Measurements from ENCODE around the gene RAB5B. TPM values are rescaled to one million over a fixed set of nuclear protein-coding genes. Genes with fewer than 3 reads are reported as not detected.

RAB5B gene
- total and polyA plus RNA-seq, 5 donors from 2014 or later: 60.8 to 73.4 (median 67.4) TPM

DNA sequence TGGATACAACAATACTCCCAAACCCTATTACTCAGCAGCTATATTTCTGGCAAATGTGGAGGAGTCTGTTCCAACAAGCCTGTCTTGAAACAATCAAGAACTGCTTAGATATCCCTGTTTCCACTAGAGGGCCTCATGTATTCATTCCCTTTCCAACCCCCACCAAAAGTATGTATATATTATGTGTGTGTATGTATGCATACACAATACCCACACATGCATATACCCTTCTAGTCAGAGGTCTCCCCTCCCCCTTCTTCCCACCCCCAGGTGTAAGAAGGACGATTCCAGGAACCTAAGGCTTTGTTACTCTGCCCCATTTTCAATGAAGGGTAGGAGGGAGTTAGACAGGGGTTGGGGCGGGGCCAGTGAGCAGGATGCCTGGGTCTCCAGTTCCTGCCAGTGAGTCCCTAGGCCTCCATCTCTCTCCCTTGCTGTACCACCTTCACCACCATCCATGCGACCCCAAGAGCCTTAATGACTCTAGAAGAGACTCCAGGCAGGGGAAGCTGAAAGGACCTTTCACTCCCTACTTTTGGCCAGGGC, 43.0 kb upstream of the RAB5B start, which contains the start of gene DGKA:
Gene DGKA (plus strand): TSS at position 392 of the 546 bp plus-strand sequence. CDS start 5,342 bp downstream, outside the sequence.
- H3K9me3 ChIP-seq (ENCODE audit: control insufficient read depth in 2 of 2, low read length in 2 of 2): no peaks in the 10 kb centered on the region
- DNase-seq (peak; percentile 59 to 99 (median 77)), ATAC-seq (ENCODE audit: low read depth in 2 of 2) (peak; percentile 33 to 37)
- peak within 1 kb of the TSS; percentile 99 for H3K4me3 ChIP-seq (ENCODE audit: low read depth, low read length)
- peaks cover 28% of the 10 kb centered on the region for H3K27me3 Mint-ChIP-seq
- peak within 1 kb of the TSS; percentile 97 to 99 (median 98) for H3K27ac Mint-ChIP-seq
- H3K36me3 ChIP-seq (ENCODE audit: control insufficient read depth, insufficient read depth, low read length): peaks cover 6% of the 10 kb centered on the region
- peaks cover 0 to 4% (median 0%) of the 10 kb centered on the region in 7 donors for H3K9me3 Mint-ChIP-seq
- H3K4me1 Mint-ChIP-seq: peaks cover 11 to 63% (median 44%) of the 10 kb centered on the region in 4 donors
- H3K4me3 Mint-ChIP-seq: peak within 1 kb of the TSS; percentile 90 to 100 (median 98)
- H3K27ac ChIP-seq (ENCODE audit: insufficient read depth, low read length, poor library complexity, severe bottlenecking): peak within 1 kb of the TSS; percentile 92
- H3K27me3 ChIP-seq (ENCODE audit: control insufficient read depth, insufficient read depth, low read length): no peaks in the 10 kb centered on the region
- peaks cover 62% of the 10 kb centered on the region for H3K4me1 ChIP-seq (ENCODE audit: control insufficient read depth, insufficient read depth, low read length, poor library complexity, severe bottlenecking)
- peaks cover 38% of the 10 kb centered on the region for H3K36me3 Mint-ChIP-seq

DNA sequence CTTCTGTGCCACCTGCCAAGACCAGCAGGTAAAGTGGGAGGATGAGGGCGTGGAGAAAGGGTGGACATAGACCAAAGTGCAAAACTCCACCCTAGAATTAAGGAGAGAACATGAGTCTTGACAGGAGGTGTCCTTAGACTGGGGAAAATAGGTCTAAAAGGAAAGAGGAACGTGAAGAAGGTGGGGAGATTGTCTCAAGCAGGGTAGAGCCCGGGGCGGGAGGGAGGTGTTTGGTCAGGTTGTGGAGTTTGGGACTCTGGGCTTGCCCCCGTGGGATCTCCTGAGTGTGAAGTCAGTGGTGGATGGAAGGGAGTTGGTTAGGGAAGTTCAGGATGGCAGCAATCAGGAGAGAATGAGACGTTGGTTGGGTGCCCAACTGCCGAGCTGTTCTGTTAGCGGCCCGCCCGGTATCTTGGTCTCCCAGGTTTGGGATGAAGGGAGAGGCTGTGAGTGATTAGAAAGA, 42.5 kb upstream of the RAB5B start:
- Histone ChIP-seq H3K4me3 (ENCODE audit: low read depth, low read length) (peak overlapping the region; percentile 99), H3K4me1 (ENCODE audit: control insufficient read depth, insufficient read depth, low read length, poor library complexity, severe bottlenecking) (peaks cover 62% of the 10 kb centered on the region), H3K27me3 (ENCODE audit: control insufficient read depth, insufficient read depth, low read length) (no peaks in the 10 kb centered on the region), H3K36me3 (ENCODE audit: control insufficient read depth, insufficient read depth, low read length) (peaks cover 8% of the 10 kb centered on the region), H3K9me3 (ENCODE audit: control insufficient read depth in 2 of 2, low read length in 2 of 2) (no peaks in the 10 kb centered on the region), H3K27ac (ENCODE audit: insufficient read depth, low read length, poor library complexity, severe bottlenecking) (peak overlapping the region; percentile 92)
- H3K27ac Mint-ChIP-seq: peak overlapping the region; percentile 97 to 98 (median 98)
- peaks cover 42% of the 10 kb centered on the region for H3K36me3 Mint-ChIP-seq
- peaks cover 9 to 63% (median 43%) of the 10 kb centered on the region in 4 donors for H3K4me1 Mint-ChIP-seq
- ATAC-seq (ENCODE audit: low read depth in 2 of 2) (no peak), DNase-seq (no peak)
- peaks cover 25% of the 10 kb centered on the region for H3K27me3 Mint-ChIP-seq
- H3K4me3 Mint-ChIP-seq: peak overlapping the region; percentile 90 to 100 (median 98)
- peaks cover 0 to 4% (median 0%) of the 10 kb centered on the region in 7 donors for H3K9me3 Mint-ChIP-seq

DNA sequence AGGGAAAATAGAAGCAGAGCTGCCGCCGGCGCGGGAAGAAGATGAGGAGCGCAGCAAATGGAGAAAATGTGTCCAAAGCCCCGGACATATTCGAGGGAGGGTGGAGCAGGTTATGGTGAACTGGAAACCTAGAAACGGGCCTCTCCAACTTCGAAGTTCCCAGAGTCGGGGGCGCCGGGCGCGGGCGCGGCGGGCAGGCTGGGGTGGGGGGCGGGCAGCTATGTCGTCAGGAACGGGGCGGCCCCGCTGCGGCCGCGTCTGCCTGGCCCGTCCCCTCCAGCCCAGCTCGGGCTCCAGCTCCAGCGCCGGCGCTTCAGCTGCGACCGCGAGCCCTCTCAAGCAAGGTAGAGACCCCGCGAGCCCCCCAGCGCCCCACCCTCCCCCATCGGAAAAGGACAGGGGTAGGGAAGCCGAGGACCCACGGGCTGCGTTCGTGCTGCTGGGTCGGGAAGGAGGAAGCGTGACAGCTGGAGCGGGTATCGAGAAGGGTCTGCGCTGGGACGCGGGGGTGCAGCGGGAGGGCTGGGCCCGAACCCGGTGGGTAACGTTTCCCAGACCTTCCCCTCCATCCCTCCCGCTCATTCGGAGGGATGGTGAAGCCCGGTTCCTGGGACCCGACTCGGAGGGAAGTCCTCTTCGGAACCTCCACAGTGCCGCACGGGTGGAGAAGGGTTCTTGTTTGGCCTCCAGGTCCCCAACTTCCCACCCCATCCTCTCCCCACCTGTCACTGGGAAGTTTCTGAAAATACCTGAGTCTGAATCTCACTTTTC, 41.9 kb upstream of the RAB5B start:
- H3K9me3 Mint-ChIP-seq: peaks cover 0 to 4% (median 0%) of the 10 kb centered on the region in 7 donors
- peak; percentile 19 to 55 (median 27) for DNase-seq
- H3K4me1 Mint-ChIP-seq: peaks cover 11 to 65% (median 46%) of the 10 kb centered on the region in 4 donors
- H3K4me1 ChIP-seq (ENCODE audit: control insufficient read depth, insufficient read depth, low read length, poor library complexity, severe bottlenecking): peaks cover 64% of the 10 kb centered on the region
- peak overlapping the region; percentile 97 to 98 (median 98) for H3K27ac Mint-ChIP-seq
- H3K4me3 Mint-ChIP-seq: peak overlapping the region; percentile 90 to 100 (median 98)
- H3K36me3 Mint-ChIP-seq: peaks cover 45% of the 10 kb centered on the region
- peak overlapping the region; percentile 99 for H3K4me3 ChIP-seq (ENCODE audit: low read depth, low read length)
- peak overlapping the region; percentile 92 for H3K27ac ChIP-seq (ENCODE audit: insufficient read depth, low read length, poor library complexity, severe bottlenecking)
- no peaks in the 10 kb centered on the region for H3K9me3 ChIP-seq (ENCODE audit: control insufficient read depth in 2 of 2, low read length in 2 of 2)
- peaks cover 19% of the 10 kb centered on the region for H3K27me3 Mint-ChIP-seq
- H3K36me3 ChIP-seq (ENCODE audit: control insufficient read depth, insufficient read depth, low read length): peaks cover 15% of the 10 kb centered on the region
- no peaks in the 10 kb centered on the region for H3K27me3 ChIP-seq (ENCODE audit: control insufficient read depth, insufficient read depth, low read length)
- no peak for ATAC-seq (ENCODE audit: low read depth in 2 of 2)

DNA sequence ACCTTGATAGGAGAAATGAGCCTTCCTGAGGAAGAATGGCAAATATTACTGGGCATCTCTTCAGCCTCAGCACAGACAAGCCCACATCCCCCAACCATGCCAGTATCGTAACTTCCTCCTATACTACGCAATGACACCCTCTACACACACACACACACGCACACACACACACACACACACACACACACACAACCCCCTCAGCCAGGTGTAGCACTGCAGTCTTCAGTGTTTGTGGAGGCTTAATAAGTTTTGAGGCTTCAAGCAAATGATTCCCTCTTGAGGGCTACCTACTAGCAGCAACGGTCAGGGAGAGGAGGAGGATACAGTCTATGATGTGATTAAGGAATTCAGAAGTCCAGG, 41.3 kb upstream of the RAB5B start:
- Mint-ChIP-seq H3K36me3 (peaks cover 50% of the 10 kb centered on the region), H3K27ac (peak overlapping the region; percentile 96 to 98 (median 97)), H3K4me1 (peaks cover 16 to 67% (median 52%) of the 10 kb centered on the region in 4 donors), H3K4me3 (peak overlapping the region; percentile 90 to 100 (median 98)), H3K27me3 (peaks cover 14% of the 10 kb centered on the region), H3K9me3 (peaks cover 0 to 4% (median 0%) of the 10 kb centered on the region in 7 donors)
- Histone ChIP-seq H3K27ac (ENCODE audit: insufficient read depth, low read length, poor library complexity, severe bottlenecking) (peak overlapping the region; percentile 92), H3K4me3 (ENCODE audit: low read depth, low read length) (peak overlapping the region; percentile 97), H3K27me3 (ENCODE audit: control insufficient read depth, insufficient read depth, low read length) (no peaks in the 10 kb centered on the region), H3K36me3 (ENCODE audit: control insufficient read depth, insufficient read depth, low read length) (peaks cover 20% of the 10 kb centered on the region), H3K9me3 (ENCODE audit: control insufficient read depth in 2 of 2, low read length in 2 of 2) (no peaks in the 10 kb centered on the region), H3K4me1 (ENCODE audit: control insufficient read depth, insufficient read depth, low read length, poor library complexity, severe bottlenecking) (peaks cover 70% of the 10 kb centered on the region)
- peak in 1 of 2 donors; percentile 9 for ATAC-seq (ENCODE audit: low read depth in 2 of 2)
- DNase-seq: peak in 2 of 3 donors; percentile 62 to 79

DNA sequence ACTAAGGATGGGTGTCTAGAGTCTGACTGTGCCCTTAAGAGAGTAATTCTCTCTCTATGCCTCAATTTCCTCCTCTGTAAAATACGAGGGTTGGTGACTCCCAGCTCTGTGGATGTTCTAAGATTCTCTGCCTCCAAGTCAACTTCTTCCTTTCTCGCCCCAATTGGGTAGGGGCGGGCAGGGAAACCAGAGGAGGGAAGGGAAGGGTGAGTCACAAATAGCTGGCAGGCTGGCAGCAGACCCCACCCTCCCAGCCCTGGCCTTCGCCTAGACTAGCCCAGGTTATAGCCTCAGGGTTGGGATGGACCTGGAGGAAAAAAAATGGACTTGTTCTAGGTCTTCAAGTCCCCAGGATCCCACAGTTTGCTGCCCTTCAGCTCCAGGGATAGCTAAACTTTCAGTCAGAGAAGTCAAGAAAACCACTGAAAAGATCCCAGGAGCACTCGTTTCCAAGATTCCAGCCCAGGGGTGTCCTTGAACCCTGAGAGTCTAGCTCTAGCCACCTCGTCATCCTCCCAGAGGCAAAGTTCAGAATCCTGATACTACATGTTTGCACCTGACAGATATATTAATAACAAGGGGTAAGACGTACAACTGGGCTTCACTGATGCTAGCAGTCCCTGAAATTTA, 40.6 kb upstream of the RAB5B start:
- peak overlapping the region; percentile 90 to 100 (median 98) for H3K4me3 Mint-ChIP-seq
- Histone ChIP-seq H3K4me3 (ENCODE audit: low read depth, low read length) (peak overlapping the region; percentile 97), H3K36me3 (ENCODE audit: control insufficient read depth, insufficient read depth, low read length) (peaks cover 28% of the 10 kb centered on the region), H3K4me1 (ENCODE audit: control insufficient read depth, insufficient read depth, low read length, poor library complexity, severe bottlenecking) (peaks cover 72% of the 10 kb centered on the region), H3K27ac (ENCODE audit: insufficient read depth, low read length, poor library complexity, severe bottlenecking) (peak overlapping the region; percentile 92), H3K27me3 (ENCODE audit: control insufficient read depth, insufficient read depth, low read length) (no peaks in the 10 kb centered on the region), H3K9me3 (ENCODE audit: control insufficient read depth in 2 of 2, low read length in 2 of 2) (no peaks in the 10 kb centered on the region)
- H3K36me3 Mint-ChIP-seq: peaks cover 57% of the 10 kb centered on the region
- H3K27me3 Mint-ChIP-seq: peaks cover 14% of the 10 kb centered on the region
- peaks cover 0 to 4% (median 0%) of the 10 kb centered on the region in 7 donors for H3K9me3 Mint-ChIP-seq
- DNase-seq: no peak
- no peak for ATAC-seq (ENCODE audit: low read depth in 2 of 2)
- peaks cover 16 to 70% (median 59%) of the 10 kb centered on the region in 4 donors for H3K4me1 Mint-ChIP-seq
- peak overlapping the region; percentile 96 to 98 (median 97) for H3K27ac Mint-ChIP-seq

DNA sequence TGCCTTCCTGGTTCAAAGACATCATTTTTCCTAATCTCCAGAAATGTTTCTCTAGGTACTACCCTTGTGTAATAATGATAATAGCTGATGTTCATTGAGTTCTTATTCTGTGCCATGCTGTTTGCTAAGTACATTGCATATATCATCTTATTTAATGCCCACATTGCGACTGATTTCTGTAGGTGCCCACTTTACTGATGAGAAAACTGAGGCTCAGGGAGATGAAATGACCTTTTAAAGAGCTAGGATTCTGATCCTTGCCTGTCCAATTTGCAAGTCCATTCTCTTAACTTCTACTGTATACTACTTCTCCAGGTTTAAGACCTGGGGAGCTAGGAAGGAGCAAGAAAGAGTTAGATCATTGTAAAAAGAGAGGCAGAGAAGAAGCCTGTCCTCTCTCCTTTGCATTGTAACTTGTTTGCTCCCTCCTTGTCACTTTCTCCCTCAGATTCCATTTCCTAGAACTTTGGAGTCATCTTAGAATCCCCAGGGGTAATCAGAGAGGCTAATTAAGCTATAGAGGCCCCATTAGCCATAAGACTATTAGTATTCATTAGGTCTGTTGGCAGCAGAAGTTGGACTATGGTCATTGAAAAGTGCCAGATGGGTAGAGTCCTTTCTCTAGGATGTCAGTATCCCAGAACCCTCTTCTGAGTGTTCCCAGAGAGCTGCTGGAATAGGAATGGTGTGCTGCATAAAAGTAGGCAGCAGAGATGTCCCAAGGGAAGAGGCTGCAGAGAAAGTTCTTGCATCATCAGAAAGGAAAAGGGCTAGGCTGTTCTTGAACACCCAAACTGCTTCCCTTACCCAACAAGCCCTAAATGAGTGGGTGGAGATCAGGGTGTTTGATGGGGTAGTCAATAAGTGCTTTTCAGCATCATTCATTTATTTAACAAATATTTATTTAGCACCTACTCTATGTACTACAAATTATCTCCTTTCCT, 39.8 kb upstream of the RAB5B start:
- Histone ChIP-seq H3K9me3 (ENCODE audit: control insufficient read depth in 2 of 2, low read length in 2 of 2) (no peaks in the 10 kb centered on the region), H3K27ac (ENCODE audit: insufficient read depth, low read length, poor library complexity, severe bottlenecking) (peak overlapping the region; percentile 92), H3K36me3 (ENCODE audit: control insufficient read depth, insufficient read depth, low read length) (peaks cover 36% of the 10 kb centered on the region), H3K4me1 (ENCODE audit: control insufficient read depth, insufficient read depth, low read length, poor library complexity, severe bottlenecking) (peaks cover 72% of the 10 kb centered on the region), H3K4me3 (ENCODE audit: low read depth, low read length) (peak overlapping the region; percentile 97), H3K27me3 (ENCODE audit: control insufficient read depth, insufficient read depth, low read length) (no peaks in the 10 kb centered on the region)
- H3K9me3 Mint-ChIP-seq: peaks cover 0 to 4% (median 0%) of the 10 kb centered on the region in 7 donors
- peak overlapping the region; percentile 90 to 100 (median 98) for H3K4me3 Mint-ChIP-seq
- peaks cover 62% of the 10 kb centered on the region for H3K36me3 Mint-ChIP-seq
- no peak for ATAC-seq (ENCODE audit: low read depth in 2 of 2)
- peaks cover 11% of the 10 kb centered on the region for H3K27me3 Mint-ChIP-seq
- DNase-seq: no peak
- peaks cover 16 to 74% (median 65%) of the 10 kb centered on the region in 4 donors for H3K4me1 Mint-ChIP-seq
- peak overlapping the region; percentile 96 to 98 (median 97) for H3K27ac Mint-ChIP-seq

Data from CD4-positive, CD25-positive, alpha-beta regulatory T cell (primary cell).